Measurements from ENCODE around the gene ZNF880. TPM values are rescaled to one million over a fixed set of nuclear protein-coding genes. Genes with fewer than 3 reads are reported as not detected.

ZNF880 gene
- total and polyA plus RNA-seq, 2 of the 8 experiments (the other 6 are each of a cell fraction or from before 2014, with no cell fraction given): 11.4 to 25.9 TPM

DNA sequence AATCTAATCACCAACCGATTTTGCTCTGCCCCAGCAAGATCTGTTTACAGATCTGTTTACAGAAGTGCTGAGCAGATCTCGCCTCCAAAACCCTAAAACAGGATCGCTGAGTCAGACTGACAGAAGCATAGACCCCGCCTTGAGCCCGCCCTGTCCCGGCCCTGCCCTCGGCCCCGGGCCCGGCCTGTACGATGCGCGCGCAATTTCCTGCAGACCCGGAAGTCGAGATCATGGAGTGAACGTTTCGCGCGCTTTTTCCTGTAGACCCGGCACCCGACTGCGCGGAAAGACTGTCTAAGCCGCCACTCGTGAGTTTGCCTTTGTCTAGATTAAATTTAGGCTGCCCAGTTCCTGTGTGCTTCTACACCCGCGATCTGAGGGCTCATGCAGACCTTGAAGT is 59.2 kb downstream of the ZNF880 start, which contains the start of gene ZNF534 (continued):
- TF ChIP-seq CHD7 (IDR thresholded peaks at IDR 0.05; ENCODE audit: insufficient replicate concordance, low read length) (no peak), SIX5 (IDR thresholded peaks at IDR 0.05; ENCODE audit: low read depth, low read length) (no peak), JUN (IDR thresholded peaks at IDR 0.05; ENCODE audit: low read depth, low read length) (no peak), BRCA1 (IDR thresholded peaks at IDR 0.05; ENCODE audit: low read depth, low read length) (no peak), HDAC2 (IDR thresholded peaks at IDR 0.05; ENCODE audit: borderline replicate concordance in 1 of 2, low read depth in 2 of 2, low read length in 2 of 2) (no peak), CBX5 (IDR thresholded peaks at IDR 0.05; ENCODE audit: low read depth, low read length) (no peak), POLR2A (IDR thresholded peaks at IDR 0.05; ENCODE audit: control extremely low read depth in 1 of 2, low read depth in 2 of 2, low read length in 2 of 2) (no peak)

Data from H1 (cell line).